OCI-LY7 (cell line): ENCODE results near the gene CENPA. TPM values are rescaled to one million over a fixed set of nuclear protein-coding genes. Genes with fewer than 3 reads are reported as not detected.

Experiments used
- BruUV-seq: library from RNA; stranded (reverse); fragments of 400-500 nt; replicated peaks from 2 replicates; lab custom pipeline; 2021; lab: Mats Ljungman, UMichigan
- CTCF ChIA-PET: fragments of 300-600 bp; sonication (Branson Sonifier 250); formaldehyde crosslinking; loops from one replicate; lab custom pipeline; 2022; ENCODE audit warnings: antibody characterized with exemption; ENCODE audit not compliant: unreplicated experiment; lab: Charles Lee
- POLR2A ChIA-PET: fragments of 300-600 bp; sonication (Branson Sonifier 250); formaldehyde crosslinking; loops from one replicate; lab custom pipeline; 2022; ENCODE audit warnings: antibody characterized with exemption; lab: Charles Lee
- DNase-seq: peaks from one replicate; pipeline ENCODE4 v3.0.0-alpha.2; 2015; ENCODE audit warnings: low spot score
- H2AFZ ChIP-seq: fragments of 200-600 bp; sonication (generic), shearing (Covaris generic); 2 replicates; pipeline ENCODE4 v1.6.1; 2014; ENCODE audit warnings: mild to moderate bottlenecking, antibody characterized with exemption, low read length, moderate library complexity
- H3K27ac ChIP-seq: fragments of 200-600 bp; sonication (generic); 2 replicates; pipeline ENCODE4 v1.5.1; 2014; ENCODE audit warnings: mixed run types, low read depth, mild to moderate bottlenecking, moderate library complexity, low read length, inconsistent platforms; ENCODE audit not compliant: poor library complexity, severe bottlenecking
- H3K36me3 ChIP-seq: fragments of 200-600 bp; sonication (generic); 2 replicates; pipeline ENCODE4 v1.6.1; 2014; ENCODE audit warnings: mild to moderate bottlenecking, antibody characterized with exemption, low read length, moderate library complexity, mixed read lengths; ENCODE audit not compliant: insufficient read depth
- H3K4me1 ChIP-seq: fragments of 200-600 bp; sonication (generic); 2 replicates; pipeline ENCODE4 v1.5.1; 2014; ENCODE audit warnings: mild to moderate bottlenecking, low read length; ENCODE audit not compliant: insufficient read depth, poor library complexity, severe bottlenecking
- H3K4me2 ChIP-seq: fragments of 200-600 bp; sonication (generic); 2 replicates; pipeline ENCODE4 v1.6.1; 2014; ENCODE audit warnings: mild to moderate bottlenecking, low read length
- H3K4me3 ChIP-seq: fragments of 200-600 bp; sonication (generic); 2 replicates; pipeline ENCODE4 v1.5.1; 2014; ENCODE audit warnings: mild to moderate bottlenecking, low read depth, low read length; ENCODE audit not compliant: poor library complexity, severe bottlenecking
- H3K79me2 ChIP-seq: fragments of 200-600 bp; sonication (generic); 2 replicates; pipeline ENCODE4 v1.6.1; 2016; ENCODE audit warnings: low read depth, mild to moderate bottlenecking, low read length, moderate library complexity, mixed read lengths; ENCODE audit not compliant: insufficient read depth
- H3K9me2 ChIP-seq: fragments of 200-600 bp; sonication (generic); 2 replicates; pipeline ENCODE4 v1.6.1; 2016; ENCODE audit warnings: mild to moderate bottlenecking, low read length, mixed read lengths; ENCODE audit not compliant: insufficient read depth
- H3K9me3 ChIP-seq: fragments of 200-600 bp; sonication (generic); 2 replicates; pipeline ENCODE4 v1.6.1; 2014; ENCODE audit warnings: mild to moderate bottlenecking, mixed run types, low read length, mixed read lengths
- H4K20me1 ChIP-seq: fragments of 200-600 bp; sonication (generic); 2 replicates; pipeline ENCODE4 v1.6.1; 2014; ENCODE audit warnings: mild to moderate bottlenecking, antibody characterized with exemption, low read length, moderate library complexity, mixed read lengths; ENCODE audit not compliant: insufficient read depth
- EZH2phosphoT487 ChIP-seq: fragments of 200-600 bp; sonication (generic); IDR thresholded peaks from 2 replicates; pipeline ENCODE4 v1.6.1; 2018; ENCODE audit warnings: low read depth, borderline replicate concordance, mild to moderate bottlenecking, mixed run types, antibody characterized with exemption, low read length, moderate library complexity, mixed read lengths
- intact Hi-C: fragments of 100-400 bp; cut with micrococcal nuclease; formaldehyde crosslinking; loops from one replicate; pipeline ENCODE4 v1.10.0; 2022; ENCODE audit not compliant: unreplicated experiment
- total RNA-seq, 2 experiments: library from RNA; depleted of rRNA in 1 of 2; stranded (reverse); fragments of >200 nt in 1 of 2; shearing (Covaris generic) in 1 of 2; gene quantifications; 2 replicates each; pipeline ENCODE4 v1.2.3, GENCODE V29; 2014 to 2022
- TF ChIP-seq, protein P1 (sequence below): fragments of 200-600 bp; sonication (generic); conservative IDR thresholded peaks from 2 replicates; pipeline ENCODE4 v1.5.1; 2014; ENCODE audit warnings: mild to moderate bottlenecking, antibody characterized with exemption, low read length, moderate library complexity, mixed read lengths

Gene CENPA
- total RNA-seq, 2 experiments from 2014 or later, result 48.2 to 63.6 TPM

DNA sequence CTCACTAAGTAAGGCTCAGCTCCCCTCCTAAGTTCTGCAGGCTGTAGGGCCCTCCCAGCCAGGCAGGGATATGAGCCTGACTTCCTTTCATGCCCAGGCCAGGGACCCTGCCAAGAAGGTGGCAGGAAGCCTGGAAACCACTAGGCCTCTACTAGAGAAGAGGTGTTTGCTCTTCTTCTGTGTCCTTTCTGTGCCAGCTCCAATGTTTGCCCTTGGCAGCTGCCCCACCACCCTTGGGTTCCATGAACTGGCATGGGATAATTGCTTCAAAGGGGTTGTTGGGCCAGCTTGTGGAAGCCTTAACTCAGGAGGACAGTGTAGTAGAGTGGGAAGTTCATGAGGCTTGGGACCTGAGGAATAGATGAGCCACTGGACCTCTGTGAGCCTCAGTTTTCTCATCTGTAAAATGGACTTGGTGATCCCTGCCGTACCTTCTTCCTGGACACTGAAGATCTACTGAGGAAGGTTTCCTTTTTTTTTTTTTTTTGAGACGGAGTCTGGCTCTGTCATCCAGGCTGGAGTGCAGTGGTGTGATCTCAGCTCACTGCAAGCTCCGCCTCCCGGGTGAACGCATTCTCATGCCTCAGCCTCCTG, 17.9 kb upstream of the CENPA start:
- Histone ChIP-seq H3K27ac (no peak overlapping the region), H3K36me3 (no peaks in the 10 kb centered on the region; the same call in 1 of the 2 replicates), H4K20me1 (no peaks in the 10 kb centered on the region), H3K4me3 (no peak overlapping the region), H3K4me1 (peaks cover 11% of the 10 kb centered on the region), H3K4me2 (no peak overlapping the region), H2AFZ (no peak overlapping the region), H3K9me3 (no peaks in the 10 kb centered on the region), H3K79me2 (peaks cover 3% of the 10 kb centered on the region; the same call in 1 of the 2 replicates), H3K9me2 (no peaks in the 10 kb centered on the region)
- BruUV-seq, result no TSS peak
- POLR2A ChIA-PET, result interaction anchor here (0.5 kb wide), 1 partner anchor 1010 kb away, joined by 3 read pairs; no protein-coding TSS in a partner anchor
- intact Hi-C loops, result no loop called here
- DNase-seq, result no peak
- CTCF ChIA-PET, result no interaction called here
- TF ChIP-seq, protein P1, sequence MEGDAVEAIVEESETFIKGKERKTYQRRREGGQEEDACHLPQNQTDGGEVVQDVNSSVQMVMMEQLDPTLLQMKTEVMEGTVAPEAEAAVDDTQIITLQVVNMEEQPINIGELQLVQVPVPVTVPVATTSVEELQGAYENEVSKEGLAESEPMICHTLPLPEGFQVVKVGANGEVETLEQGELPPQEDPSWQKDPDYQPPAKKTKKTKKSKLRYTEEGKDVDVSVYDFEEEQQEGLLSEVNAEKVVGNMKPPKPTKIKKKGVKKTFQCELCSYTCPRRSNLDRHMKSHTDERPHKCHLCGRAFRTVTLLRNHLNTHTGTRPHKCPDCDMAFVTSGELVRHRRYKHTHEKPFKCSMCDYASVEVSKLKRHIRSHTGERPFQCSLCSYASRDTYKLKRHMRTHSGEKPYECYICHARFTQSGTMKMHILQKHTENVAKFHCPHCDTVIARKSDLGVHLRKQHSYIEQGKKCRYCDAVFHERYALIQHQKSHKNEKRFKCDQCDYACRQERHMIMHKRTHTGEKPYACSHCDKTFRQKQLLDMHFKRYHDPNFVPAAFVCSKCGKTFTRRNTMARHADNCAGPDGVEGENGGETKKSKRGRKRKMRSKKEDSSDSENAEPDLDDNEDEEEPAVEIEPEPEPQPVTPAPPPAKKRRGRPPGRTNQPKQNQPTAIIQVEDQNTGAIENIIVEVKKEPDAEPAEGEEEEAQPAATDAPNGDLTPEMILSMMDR, result no peak
- no peak for TF ChIP-seq EZH2phosphoT487

DNA sequence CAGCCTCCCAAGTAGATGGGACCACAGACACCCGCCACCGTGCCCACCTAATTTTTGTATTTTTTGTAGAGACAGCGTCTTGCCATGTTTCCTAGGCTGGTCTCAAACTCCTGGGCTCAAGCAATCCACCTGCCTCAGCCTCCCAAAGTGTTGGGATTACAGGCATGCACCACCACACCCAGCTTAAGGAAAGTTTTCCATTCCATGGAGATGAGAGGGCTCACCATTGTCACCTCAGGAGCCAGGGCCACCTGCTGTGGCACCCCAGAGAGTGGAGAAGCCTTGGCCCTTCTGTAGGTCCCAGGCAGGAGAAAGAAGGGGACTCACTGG, 17.1 kb upstream of the CENPA start:
- no peak for TF ChIP-seq EZH2phosphoT487
- TF ChIP-seq, protein P1, result no peak
- CTCF ChIA-PET, result no interaction called here
- Histone ChIP-seq H3K9me3 (no peaks in the 10 kb centered on the region), H4K20me1 (no peaks in the 10 kb centered on the region), H3K4me3 (no peak overlapping the region), H3K79me2 (peaks cover 3% of the 10 kb centered on the region; the same call in 1 of the 2 replicates), H2AFZ (no peak overlapping the region), H3K36me3 (no peaks in the 10 kb centered on the region; the same call in 1 of the 2 replicates), H3K27ac (no peak overlapping the region), H3K4me1 (peaks cover 11% of the 10 kb centered on the region), H3K4me2 (no peak overlapping the region), H3K9me2 (no peaks in the 10 kb centered on the region)
- no peak for DNase-seq
- POLR2A ChIA-PET, result interaction anchor here (0.5 kb wide), 1 partner anchor 1009 kb away, joined by 3 read pairs; no protein-coding TSS in a partner anchor
- intact Hi-C loops, result no loop called here
- BruUV-seq, result no TSS peak

DNA sequence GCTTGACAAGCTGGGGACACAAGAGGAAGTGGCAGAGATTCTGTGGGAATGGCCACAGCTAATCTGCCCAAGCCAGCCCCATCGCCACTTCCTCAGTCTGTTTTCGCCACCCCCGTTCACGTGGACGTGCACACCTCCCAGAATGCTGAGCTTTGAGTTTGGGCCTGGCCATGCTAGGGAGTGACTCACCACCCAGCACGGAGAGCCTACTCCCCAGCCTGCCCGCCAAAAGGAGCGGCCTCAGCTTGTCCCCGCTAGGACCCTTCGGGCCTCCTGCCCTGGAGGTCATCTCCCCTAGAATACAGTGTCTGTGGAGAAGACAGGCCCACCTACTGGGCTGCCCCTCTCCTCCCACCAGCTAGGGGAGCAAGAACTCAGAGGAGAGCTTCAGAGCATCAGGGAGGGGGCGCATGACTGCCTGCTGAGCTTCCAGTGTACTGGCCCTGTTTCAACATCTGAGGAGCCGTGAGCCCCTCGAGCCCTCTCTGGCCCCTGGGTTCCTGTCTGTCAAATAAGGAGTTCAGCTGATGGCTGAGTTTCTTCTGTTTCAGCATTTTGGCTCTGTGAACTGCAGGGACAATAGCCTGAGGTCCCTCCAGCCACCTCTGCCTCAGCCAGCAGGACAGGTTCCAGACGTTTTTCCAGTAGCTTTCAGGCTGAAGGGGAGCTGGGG, 16.6 kb upstream of the CENPA start:
- Histone ChIP-seq H3K9me3 (no peaks in the 10 kb centered on the region), H3K4me2 (no peak overlapping the region), H3K4me1 (peaks cover 11% of the 10 kb centered on the region), H3K4me3 (no peak overlapping the region), H3K27ac (no peak overlapping the region), H3K9me2 (no peaks in the 10 kb centered on the region), H4K20me1 (no peaks in the 10 kb centered on the region), H3K79me2 (peaks cover 3% of the 10 kb centered on the region; the same call in 1 of the 2 replicates), H2AFZ (no peak overlapping the region), H3K36me3 (no peaks in the 10 kb centered on the region; the same call in 1 of the 2 replicates)
- DNase-seq, result no peak
- TF ChIP-seq, protein P1, result no peak
- no peak for TF ChIP-seq EZH2phosphoT487
- BruUV-seq, result no TSS peak
- ChIA-PET CTCF (no interaction called here), POLR2A (no interaction called here)
- intact Hi-C loops, result no loop called here
